HuH-7 (cell line): ENCODE results near the gene OR5A2.
"Not testable (repeated sequence)": the region's sequence is repeated elsewhere in the genome, so short reads cannot be mapped to it uniquely, and the experiment has no call there.

Experiments
- DNase-seq: peaks from one replicate; pipeline ENCODE4 v3.0.0; 2011; ENCODE audit warnings: low spot score

Gene OR5A2

GRCh38 chr11:59394186-59394585, 32.0 kb downstream of the OR5A2 start:
- no peak for DNase-seq

- DNase-seq, result no peak
Measured at GRCh38 chr11:59380263-59381059, 45.8 kb downstream of the OR5A2 start.

- not testable (repeated sequence) for DNase-seq
Measured at GRCh38 chr11:59372324-59372723, 53.9 kb downstream of the OR5A2 start.

- no peak for DNase-seq
Measured at GRCh38 chr11:59368238-59369022, 57.8 kb downstream of the OR5A2 start.
